Neuronal stem cell (in vitro differentiated cells): ENCODE data around the gene GNG8.

Experiments used
- DNase-seq: peaks from one replicate; pipeline ENCODE4 v3.0.0-alpha.2; 2013; ENCODE audit warnings: low spot score
- H2AFZ ChIP-seq: one replicate; pipeline ENCODE4 v1.6.1; 2013; ENCODE audit warnings: mild to moderate bottlenecking, low read length, inconsistent platforms
- H2AK5ac ChIP-seq: 2 replicates; pipeline ENCODE4 v1.6.1; 2013; ENCODE audit warnings: low read depth, mild to moderate bottlenecking, inconsistent platforms, low read length, moderate library complexity, mixed read lengths
- H2BK120ac ChIP-seq: 2 replicates; pipeline ENCODE4 v1.6.1; 2013; ENCODE audit warnings: low read depth, mild to moderate bottlenecking, inconsistent platforms, low read length, moderate library complexity, mixed read lengths
- H2BK12ac ChIP-seq: one replicate; pipeline ENCODE4 v1.6.1; 2013; ENCODE audit warnings: low read length, inconsistent platforms
- H2BK15ac ChIP-seq: 2 replicates; pipeline ENCODE4 v1.6.1; 2013; ENCODE audit warnings: mild to moderate bottlenecking, low read length, inconsistent platforms, mixed read lengths
- H2BK5ac ChIP-seq: one replicate; pipeline ENCODE4 v1.6.1; 2013; ENCODE audit warnings: inconsistent platforms, mild to moderate bottlenecking, low read length, moderate library complexity
- H3K14ac ChIP-seq: one replicate; pipeline ENCODE4 v1.6.1; 2013; ENCODE audit warnings: low read length, inconsistent platforms
- H3K18ac ChIP-seq: 2 replicates; pipeline ENCODE4 v1.6.1; 2013; ENCODE audit warnings: low read length, inconsistent platforms
- H3K23ac ChIP-seq: 2 replicates; pipeline ENCODE4 v1.6.1; 2013; ENCODE audit warnings: low read depth, mild to moderate bottlenecking, mixed read lengths, low read length, inconsistent platforms; ENCODE audit not compliant: poor library complexity
- H3K27ac ChIP-seq: replicated peaks from 3 replicates; pipeline ENCODE4 v1.5.1; 2013; ENCODE audit warnings: low read length, inconsistent platforms
- H3K27me3 ChIP-seq, 3 experiments: 2 replicates each; pipeline ENCODE4 v1.6.1; 2013; ENCODE audit warnings: low read length in 3 of 3, mild to moderate bottlenecking in 2 of 3, inconsistent platforms in 1 of 3, low read depth in 1 of 3, mixed read lengths in 1 of 3, moderate library complexity in 1 of 3; ENCODE audit not compliant: control insufficient read depth in 3 of 3, insufficient read depth in 3 of 3
- H3K36me3 ChIP-seq, 2 donors: replicated peaks in 1 of 2; 2 replicates each; pipeline ENCODE4 v1.6.1; 2013; ENCODE audit warnings: low read length in 2 of 2; ENCODE audit not compliant: control insufficient read depth in 2 of 2, insufficient read depth in 2 of 2
- H3K4ac ChIP-seq: 2 replicates; pipeline ENCODE4 v1.6.1; 2013; ENCODE audit warnings: inconsistent platforms, mild to moderate bottlenecking, low read length, moderate library complexity
- H3K4me1 ChIP-seq, 2 donors: 1 replicate in 1 of 2; 2 replicates in 1 of 2; pipeline ENCODE4 v1.6.1; 2013; ENCODE audit warnings: low read length in 2 of 2, low read depth in 1 of 2; ENCODE audit not compliant: control insufficient read depth in 2 of 2, insufficient read depth in 1 of 2
- H3K4me2 ChIP-seq: one replicate; pipeline ENCODE4 v1.6.1; 2013; ENCODE audit warnings: mild to moderate bottlenecking, low read length, inconsistent platforms; ENCODE audit not compliant: insufficient read depth, poor library complexity, severe bottlenecking
- H3K4me3 ChIP-seq, 2 donors: 2 replicates each; pipeline ENCODE4 v1.5.1; 2013; ENCODE audit warnings: low read length in 2 of 2, mild to moderate bottlenecking in 2 of 2, inconsistent platforms in 1 of 2, moderate library complexity in 1 of 2
- H3K79me1 ChIP-seq: one replicate; pipeline ENCODE4 v1.6.1; 2013; ENCODE audit warnings: low read depth, mild to moderate bottlenecking, inconsistent platforms, low read length, moderate library complexity
- H3K9ac ChIP-seq: one replicate; pipeline ENCODE4 v1.6.1; 2013; ENCODE audit warnings: mild to moderate bottlenecking, low read depth, low read length, inconsistent platforms; ENCODE audit not compliant: poor library complexity
- H3K9me3 ChIP-seq, 2 donors: replicated peaks in 1 of 2; 2 replicates each; pipeline versions ENCODE3 to v1.6.1; 2013; ENCODE audit warnings: low read length in 2 of 2, mild to moderate bottlenecking in 2 of 2, inconsistent platforms in 1 of 2, low read depth in 1 of 2, mixed read lengths in 1 of 2, moderate library complexity in 1 of 2; ENCODE audit not compliant: control insufficient read depth in 2 of 2, insufficient read depth in 1 of 2
- H4K8ac ChIP-seq: one replicate; pipeline ENCODE4 v1.6.1; 2013; ENCODE audit warnings: low read depth, mild to moderate bottlenecking, inconsistent platforms, low read length, moderate library complexity
- H4K91ac ChIP-seq: one replicate; pipeline ENCODE4 v1.6.1; 2013; ENCODE audit warnings: low read length, low read depth, mild to moderate bottlenecking, inconsistent platforms; ENCODE audit not compliant: poor library complexity
- WGBS, 2 donors: extraction: QIAGEN DNeasy Blood & Tissue Kit; methylation state at CpG; one replicate each; pipeline ENCODE4 v1.1.7; 2013; ENCODE audit warnings: missing lambda C conversion rate in 2 of 2, mixed read lengths in 1 of 2; ENCODE audit not compliant: insufficient read length in 2 of 2, insufficient replicate concordance in 1 of 2; ENCODE audit errors: extremely low coverage in 2 of 2; 5-methylcytosine and 5-hydroxymethylcytosine counted together

GNG8 gene

GRCh38 chr19:46626446-46626845 is 9.6 kb downstream of the GNG8 start:
- no peak for DNase-seq
- no CpG with 5 or more reads among the region's 14 CpGs for WGBS, 2 donors
- no peak overlapping the region for H4K91ac ChIP-seq
- H3K4me1 ChIP-seq, result peaks cover 13 to 19% of the 10 kb centered on the region in 2 donors
- H2BK15ac ChIP-seq, result no peak overlapping the region
- H3K4me3 ChIP-seq, result no peak overlapping the region
- H3K27ac ChIP-seq, result no peak overlapping the region
- peaks cover 0 to 7% (median 0%) of the 10 kb centered on the region in 3 experiments for H3K27me3 ChIP-seq
- H3K79me1 ChIP-seq, result peaks cover 1% of the 10 kb centered on the region
- H3K23ac ChIP-seq, result no peak overlapping the region
- no peak overlapping the region for H4K8ac ChIP-seq
- peak overlapping the region; percentile 47 for H2AK5ac ChIP-seq
- no peak overlapping the region for H2BK120ac ChIP-seq
- H3K9me3 ChIP-seq, result no peaks in the 10 kb centered on the region
- H3K9ac ChIP-seq, result no peak overlapping the region
- H3K4ac ChIP-seq, result no peak overlapping the region
- H3K4me2 ChIP-seq, result no peak overlapping the region
- H3K18ac ChIP-seq, result no peak overlapping the region
- H2BK5ac ChIP-seq, result no peak overlapping the region
- no peaks in the 10 kb centered on the region for H3K36me3 ChIP-seq
- H2BK12ac ChIP-seq, result no peak overlapping the region
- H3K14ac ChIP-seq, result no peak overlapping the region
- H2AFZ ChIP-seq, result no peak overlapping the region

GRCh38 chr19:46625731-46626130 is 10.3 kb downstream of the GNG8 start:
- WGBS, 2 donors, result no CpG with 5 or more reads among the region's 12 CpGs
- H4K91ac ChIP-seq, result no peak overlapping the region
- peaks cover 0 to 10% (median 0%) of the 10 kb centered on the region in 3 experiments for H3K27me3 ChIP-seq
- peak overlapping the region; percentile 47 for H2AK5ac ChIP-seq
- no peak overlapping the region for H3K9ac ChIP-seq
- no peak overlapping the region for H3K27ac ChIP-seq
- no peak for DNase-seq
- no peaks in the 10 kb centered on the region for H3K36me3 ChIP-seq
- no peak overlapping the region for H2BK5ac ChIP-seq
- no peak overlapping the region for H3K4me2 ChIP-seq
- H3K23ac ChIP-seq, result peak overlapping the region; percentile 32
- no peak overlapping the region for H4K8ac ChIP-seq
- H2AFZ ChIP-seq, result peak overlapping the region; percentile 37
- H3K14ac ChIP-seq, result no peak overlapping the region
- H3K18ac ChIP-seq, result no peak overlapping the region
- no peak overlapping the region for H2BK120ac ChIP-seq
- no peak overlapping the region for H3K4me3 ChIP-seq
- H3K4me1 ChIP-seq, result peaks cover 12 to 19% of the 10 kb centered on the region in 2 donors
- no peak overlapping the region for H2BK12ac ChIP-seq
- peaks cover 1% of the 10 kb centered on the region for H3K79me1 ChIP-seq
- H3K4ac ChIP-seq, result no peak overlapping the region
- H3K9me3 ChIP-seq, result no peaks in the 10 kb centered on the region
- H2BK15ac ChIP-seq, result no peak overlapping the region

GRCh38 chr19:46624958-46625661 is 10.9 kb downstream of the GNG8 start, which contains the start of gene PTGIR:
Gene PTGIR (minus strand): TSS chr19:46625089. CDS start chr19:46624225, 864 bp downstream.
- peak within 1 kb of the TSS; percentile 87 for H3K18ac ChIP-seq
- H3K9me3 ChIP-seq, result no peaks in the 10 kb centered on the region
- no peak within 1 kb of the TSS for H4K91ac ChIP-seq
- H3K27ac ChIP-seq, result no peak within 1 kb of the TSS
- no peaks in the 10 kb centered on the region for H3K36me3 ChIP-seq
- H3K4me1 ChIP-seq, result peaks cover 11 to 20% of the 10 kb centered on the region in 2 donors
- H3K23ac ChIP-seq, result peak within 1 kb of the TSS; percentile 90
- H4K8ac ChIP-seq, result no peak within 1 kb of the TSS
- H2AK5ac ChIP-seq, result peak within 1 kb of the TSS; percentile 49
- peak within 1 kb of the TSS; percentile 97 for H2BK12ac ChIP-seq
- WGBS, 2 donors, result no CpG with 5 or more reads among the region's 13 CpGs
- peak within 1 kb of the TSS; percentile 63 for H2BK5ac ChIP-seq
- peaks cover 1% of the 10 kb centered on the region for H3K79me1 ChIP-seq
- H2BK15ac ChIP-seq, result peak within 1 kb of the TSS; percentile 94
- DNase-seq, result no peak
- H3K4ac ChIP-seq, result no peak within 1 kb of the TSS
- peaks cover 0 to 15% (median 0%) of the 10 kb centered on the region in 3 experiments for H3K27me3 ChIP-seq
- H2BK120ac ChIP-seq, result no peak within 1 kb of the TSS
- peak within 1 kb of the TSS; percentile 75 for H3K14ac ChIP-seq
- peak within 1 kb of the TSS in 1 of 2 donors; percentile 67 for H3K4me3 ChIP-seq
- no peak within 1 kb of the TSS for H3K4me2 ChIP-seq
- peak within 1 kb of the TSS; percentile 55 for H3K9ac ChIP-seq
- H2AFZ ChIP-seq, result peak within 1 kb of the TSS; percentile 61

GRCh38 chr19:46623915-46624502 is 12.0 kb downstream of the GNG8 start:
- Histone ChIP-seq H3K4me1 (peaks cover 11 to 24% of the 10 kb centered on the region in 2 donors), H3K27me3 (peaks cover 0 to 18% (median 0%) of the 10 kb centered on the region in 3 experiments), H2BK120ac (no peak overlapping the region), H3K4ac (no peak overlapping the region), H3K4me2 (no peak overlapping the region), H3K9me3 (no peaks in the 10 kb centered on the region), H4K8ac (no peak overlapping the region), H2AFZ (no peak overlapping the region), H2AK5ac (peak overlapping the region; percentile 49), H2BK12ac (peak overlapping the region; percentile 97), H3K79me1 (peaks cover 1% of the 10 kb centered on the region), H3K18ac (peak overlapping the region; percentile 69), H3K27ac (no peak overlapping the region), H2BK15ac (peak overlapping the region; percentile 86), H3K36me3 (no peaks in the 10 kb centered on the region), H4K91ac (no peak overlapping the region), H2BK5ac (no peak overlapping the region), H3K14ac (peak overlapping the region; percentile 47), H3K9ac (peak overlapping the region; percentile 55), H3K23ac (peak overlapping the region; percentile 90), H3K4me3 (no peak overlapping the region)
- DNase-seq, result no peak
- no CpG with 5 or more reads among the region's 35 CpGs for WGBS, 2 donors
